ENCODE data around the gene SORL1.

SORL1 gene

GRCh38 chr11:121539000-121539399, 86.9 kb downstream of the SORL1 start:
- DNase-seq, result no peak

GRCh38 chr11:121540627-121541026, 88.5 kb downstream of the SORL1 start:
- DNase-seq, result no peak

- no peak for DNase-seq
These were observed 91.8 kb downstream of the SORL1 start for GRCh38 chr11:121543836-121544380.

GRCh38 chr11:121544956-121545355, 92.8 kb downstream of the SORL1 start:
- no peak for DNase-seq

- no peak for DNase-seq
These were observed 95.5 kb downstream of the SORL1 start for GRCh38 chr11:121547574-121547973.

GRCh38 chr11:121550247-121551030, 98.3 kb downstream of the SORL1 start:
- DNase-seq, result no peak

- DNase-seq, result no peak
These were observed 99.3 kb downstream of the SORL1 start for GRCh38 chr11:121551463-121551862.

GRCh38 chr11:121552154-121552553, 100.0 kb downstream of the SORL1 start:
- DNase-seq, result no peak

- no peak for DNase-seq
These were observed 100.5 kb downstream of the SORL1 start for GRCh38 chr11:121552644-121553043.

- no peak for DNase-seq
These were observed 101.3 kb downstream of the SORL1 start for GRCh38 chr11:121553389-121553788.

GRCh38 chr11:121553806-121554205, 101.7 kb downstream of the SORL1 start:
- DNase-seq, result no peak

GRCh38 chr11:121554552-121554951, 102.4 kb downstream of the SORL1 start:
- DNase-seq, result no peak

GRCh38 chr11:121555121-121555520, 103.0 kb downstream of the SORL1 start:
- DNase-seq, result no peak

GRCh38 chr11:121556937-121557336, 104.8 kb downstream of the SORL1 start:
- DNase-seq, result no peak

- no peak for DNase-seq
These were observed 105.2 kb downstream of the SORL1 start for GRCh38 chr11:121557348-121557747.

GRCh38 chr11:121559606-121560200, 107.6 kb downstream of the SORL1 start:
- no peak for DNase-seq

- no peak for DNase-seq
These were observed 108.1 kb downstream of the SORL1 start for GRCh38 chr11:121560236-121560635.

- DNase-seq, result no peak
These were observed 109.1 kb downstream of the SORL1 start for GRCh38 chr11:121561240-121561639.

GRCh38 chr11:121561716-121562115, 109.6 kb downstream of the SORL1 start:
- DNase-seq, result no peak

- DNase-seq, result no peak
These were observed 110.9 kb downstream of the SORL1 start for GRCh38 chr11:121563003-121563402.

- no peak for DNase-seq
These were observed 112.0 kb downstream of the SORL1 start for GRCh38 chr11:121563900-121564822.

GRCh38 chr11:121564948-121565684, 113.0 kb downstream of the SORL1 start:
- no peak for DNase-seq

Data from NCI-H2107 (cell line).